Parathyroid adenoma (tissue), 2 donors: ENCODE results near the gene WNT3.

ENCODE experiments used
- H2AFZ ChIP-seq: fragments of 300-600 bp; sonication (generic); one replicate; pipeline ENCODE4 v1.7.0; 2017; ENCODE audit warnings: antibody characterized with exemption, mild to moderate bottlenecking
- H3K27ac ChIP-seq: fragments of 300-600 bp; sonication (generic); one replicate; pipeline ENCODE4 v1.7.0; 2017
- H3K27me3 ChIP-seq: fragments of 300-600 bp; sonication (generic); one replicate; pipeline ENCODE4 v1.7.0; 2017; ENCODE audit warnings: low read length; ENCODE audit not compliant: control insufficient read depth, insufficient read depth
- H3K36me3 ChIP-seq: fragments of 300-600 bp; sonication (generic); one replicate; pipeline ENCODE4 v1.7.0; 2017; ENCODE audit warnings: low read length; ENCODE audit not compliant: control insufficient read depth, insufficient read depth
- H3K4me1 ChIP-seq: fragments of 300-600 bp; sonication (generic); one replicate; pipeline ENCODE4 v1.7.0; 2017; ENCODE audit warnings: control low read depth
- H3K4me2 ChIP-seq: fragments of 300-600 bp; sonication (generic); one replicate; pipeline ENCODE4 v1.7.0; 2017; ENCODE audit warnings: low read length
- H3K4me3 ChIP-seq: fragments of 300-600 bp; sonication (generic); one replicate; pipeline ENCODE4 v1.7.0; 2017; ENCODE audit warnings: low read depth, low read length
- H3K79me2 ChIP-seq: fragments of 300-600 bp; sonication (generic); one replicate; pipeline ENCODE4 v1.7.0; 2017; ENCODE audit warnings: control low read depth
- H3K9ac ChIP-seq: fragments of 300-600 bp; sonication (generic); one replicate; pipeline ENCODE4 v1.7.0; 2017; ENCODE audit warnings: mild to moderate bottlenecking
- H3K9me3 ChIP-seq: fragments of 300-600 bp; sonication (generic); one replicate; pipeline ENCODE4 v1.7.0; 2017; ENCODE audit warnings: low read length; ENCODE audit not compliant: control insufficient read depth
- CTCF ChIP-seq: fragments of 300-600 bp; sonication (generic); IDR thresholded peaks from one replicate; pipeline ENCODE4 v1.7.0; 2017; ENCODE audit warnings: antibody characterized with exemption, mild to moderate bottlenecking
- donor health status: primary hyperparathyroidism.

The WNT3 gene

GRCh38 chr17:46751425-46751824 is 67.1 kb downstream of the WNT3 start:
- Histone ChIP-seq H3K79me2 (no peaks in the 10 kb centered on the region), H3K27me3 (no peaks in the 10 kb centered on the region), H3K4me2 (no peak overlapping the region), H3K9me3 (no peaks in the 10 kb centered on the region), H3K36me3 (no peaks in the 10 kb centered on the region), H3K4me3 (no peak overlapping the region), H3K4me1 (peaks cover 2% of the 10 kb centered on the region), H3K9ac (no peak overlapping the region), H3K27ac (no peak overlapping the region), H2AFZ (no peak overlapping the region)
- TF ChIP-seq CTCF: no peak

DNA sequence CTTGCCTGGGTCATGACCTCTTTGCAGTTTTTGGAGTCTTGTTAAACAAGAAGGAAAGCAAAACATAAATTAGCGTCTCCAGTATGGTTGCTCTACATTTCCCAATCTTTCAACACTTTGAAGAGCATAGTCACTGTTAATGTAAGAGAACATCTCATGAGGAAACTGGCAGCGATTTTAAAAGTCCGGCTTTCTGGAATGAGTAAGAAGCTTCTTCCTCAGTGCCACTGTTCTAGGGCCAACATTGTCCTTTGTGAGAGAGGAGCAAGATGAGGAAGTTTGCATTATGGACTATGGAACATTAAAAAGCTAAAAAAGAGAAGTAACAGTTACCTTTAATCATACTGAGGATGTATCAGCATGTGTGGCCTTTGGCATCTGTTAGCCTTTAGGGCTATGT is 73.1 kb downstream of the WNT3 start:
- H3K27ac ChIP-seq: no peak overlapping the region
- TF ChIP-seq CTCF: no peak
- no peaks in the 10 kb centered on the region for H3K36me3 ChIP-seq
- H3K27me3 ChIP-seq: no peaks in the 10 kb centered on the region
- H3K9me3 ChIP-seq: no peaks in the 10 kb centered on the region
- H3K4me1 ChIP-seq: peaks cover 2% of the 10 kb centered on the region
- no peak overlapping the region for H2AFZ ChIP-seq
- H3K4me2 ChIP-seq: no peak overlapping the region
- H3K79me2 ChIP-seq: no peaks in the 10 kb centered on the region
- H3K4me3 ChIP-seq: no peak overlapping the region
- no peak overlapping the region for H3K9ac ChIP-seq

GRCh38 chr17:46744441-46744840 is 74.1 kb downstream of the WNT3 start:
- TF ChIP-seq CTCF: no peak
- no peaks in the 10 kb centered on the region for H3K9me3 ChIP-seq
- no peak overlapping the region for H3K4me2 ChIP-seq
- no peaks in the 10 kb centered on the region for H3K36me3 ChIP-seq
- no peak overlapping the region for H3K27ac ChIP-seq
- H3K4me3 ChIP-seq: no peak overlapping the region
- H3K4me1 ChIP-seq: no peaks in the 10 kb centered on the region
- H3K9ac ChIP-seq: no peak overlapping the region
- H2AFZ ChIP-seq: no peak overlapping the region
- H3K27me3 ChIP-seq: no peaks in the 10 kb centered on the region
- H3K79me2 ChIP-seq: no peaks in the 10 kb centered on the region

DNA sequence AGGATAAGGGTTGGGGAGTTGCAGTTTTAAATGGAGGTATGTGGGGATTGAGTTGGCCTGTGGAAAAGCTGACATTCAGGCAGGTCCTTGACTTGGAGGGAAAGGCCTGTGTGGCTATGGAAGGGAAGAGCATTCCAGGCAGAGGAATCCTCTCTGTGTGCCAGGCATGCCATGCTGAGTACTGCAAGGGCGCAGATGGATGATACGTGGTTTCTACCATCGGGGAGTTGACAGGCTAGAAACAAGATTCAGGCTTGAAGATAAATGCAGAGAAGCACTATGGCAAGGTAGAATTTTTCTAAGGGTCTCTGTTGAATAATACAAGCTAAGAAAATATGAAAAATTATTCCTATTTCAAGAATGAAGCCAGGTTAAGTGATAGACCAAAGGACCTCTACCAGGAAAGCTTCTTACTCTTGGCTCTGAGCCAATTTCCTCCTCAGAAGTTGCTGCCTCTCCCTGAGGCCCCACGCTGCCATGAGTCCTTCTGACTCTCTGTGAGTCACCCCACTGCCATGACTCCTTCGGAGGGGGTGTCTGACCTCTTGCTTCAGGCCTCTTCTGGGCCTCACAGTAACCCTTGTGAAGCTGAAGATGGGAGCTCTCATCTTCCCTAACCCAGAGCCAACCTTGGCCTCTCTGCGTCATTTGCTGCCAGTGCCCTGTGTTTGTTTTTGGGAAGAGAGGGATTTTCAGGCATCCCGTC is 75.8 kb downstream of the WNT3 start:
- no peak overlapping the region for H3K9ac ChIP-seq
- H3K9me3 ChIP-seq: no peaks in the 10 kb centered on the region
- no peak overlapping the region for H3K4me3 ChIP-seq
- H3K4me1 ChIP-seq: no peaks in the 10 kb centered on the region
- no peak overlapping the region for H3K27ac ChIP-seq
- no peaks in the 10 kb centered on the region for H3K79me2 ChIP-seq
- no peak overlapping the region for H2AFZ ChIP-seq
- no peak for TF ChIP-seq CTCF
- no peaks in the 10 kb centered on the region for H3K27me3 ChIP-seq
- H3K36me3 ChIP-seq: no peaks in the 10 kb centered on the region
- H3K4me2 ChIP-seq: no peak overlapping the region

DNA sequence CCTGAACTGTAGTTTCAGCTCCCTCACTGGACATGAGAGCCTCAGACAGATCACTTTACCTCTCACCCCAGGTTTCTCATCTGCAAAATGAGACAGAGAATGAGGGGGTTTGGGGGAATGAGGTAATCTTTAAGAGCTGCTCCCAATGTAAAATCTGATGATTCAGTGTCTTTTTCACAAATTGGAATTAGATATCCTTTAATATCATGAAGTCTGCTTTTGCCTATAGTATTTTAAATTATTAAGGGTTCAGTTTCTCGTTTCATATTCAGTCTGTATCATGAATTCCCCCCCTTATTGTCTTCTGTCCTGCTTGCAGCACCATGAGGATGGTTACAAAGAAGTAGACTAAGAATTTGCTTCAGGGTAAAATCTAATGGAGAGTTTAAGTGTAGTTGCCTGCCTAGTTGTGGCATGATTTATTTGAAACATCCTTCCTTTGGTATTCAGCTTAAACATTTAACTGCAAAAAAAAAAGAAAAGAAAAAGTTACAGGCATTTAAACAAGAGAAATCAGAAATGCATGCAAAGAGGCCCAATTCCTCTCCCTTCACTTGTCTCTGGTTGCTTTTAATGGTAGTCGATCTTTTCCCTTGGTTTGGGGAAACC is 77.3 kb downstream of the WNT3 start:
- Histone ChIP-seq H3K9ac (no peak overlapping the region), H3K4me1 (no peaks in the 10 kb centered on the region), H3K79me2 (no peaks in the 10 kb centered on the region), H2AFZ (no peak overlapping the region), H3K9me3 (no peaks in the 10 kb centered on the region), H3K36me3 (no peaks in the 10 kb centered on the region), H3K4me3 (no peak overlapping the region), H3K27me3 (no peaks in the 10 kb centered on the region), H3K4me2 (no peak overlapping the region), H3K27ac (no peak overlapping the region)
- no peak for TF ChIP-seq CTCF
